Dendritic cell treated with granulocyte-macrophage colony-stimulating factor and Interleukin-4, amounts not matched to agents 40 ng/mL and 50 ng/mL, for 4 days (primary cell): ENCODE data around the gene MN1.

Experiments
- H3K27ac Mint-ChIP-seq: one replicate; pipeline ENCODE4 v1.8.0; 2022; ENCODE audit warnings: mild to moderate bottlenecking, mixed read lengths
- H3K27me3 Mint-ChIP-seq: one replicate; pipeline ENCODE4 v1.8.0; 2022; ENCODE audit warnings: mild to moderate bottlenecking, mixed read lengths
- H3K36me3 Mint-ChIP-seq: one replicate; pipeline ENCODE4 v1.8.0; 2022; ENCODE audit warnings: low read depth, mixed read lengths
- H3K4me1 Mint-ChIP-seq: one replicate; pipeline ENCODE4 v1.8.0; 2022; ENCODE audit warnings: low read depth, mixed read lengths
- H3K4me3 Mint-ChIP-seq: one replicate; pipeline ENCODE4 v1.8.0; 2022; ENCODE audit warnings: mild to moderate bottlenecking, moderate library complexity, mixed read lengths
- H3K9me3 Mint-ChIP-seq: one replicate; pipeline ENCODE4 v1.8.0; 2022; ENCODE audit warnings: mixed read lengths
- intact Hi-C: fragments of 100-400 bp; cut with micrococcal nuclease; formaldehyde crosslinking; loops from one replicate; pipeline ENCODE4 v1.15.0; 2022

The MN1 gene

GRCh38 chr22:27790376-27791158 is 11.0 kb downstream of the MN1 start:
- intact Hi-C loops, result no loop called here

GRCh38 chr22:27788500-27789288 is 12.9 kb downstream of the MN1 start:
- intact Hi-C loops, result no loop called here
- H3K4me3 Mint-ChIP-seq, result no peak overlapping the region
- H3K27me3 Mint-ChIP-seq, result peaks cover 24% of the 10 kb centered on the region
- H3K9me3 Mint-ChIP-seq, result no peaks in the 10 kb centered on the region
- H3K36me3 Mint-ChIP-seq, result no peaks in the 10 kb centered on the region
- peaks cover 18% of the 10 kb centered on the region for H3K4me1 Mint-ChIP-seq
- no peak overlapping the region for H3K27ac Mint-ChIP-seq

More at GRCh38 chr22:27790376-27791158, 11.0 kb downstream of the MN1 start:
- no peaks in the 10 kb centered on the region for H3K9me3 Mint-ChIP-seq
- peaks cover 10% of the 10 kb centered on the region for H3K4me1 Mint-ChIP-seq
- H3K36me3 Mint-ChIP-seq, result no peaks in the 10 kb centered on the region
- no peak overlapping the region for H3K27ac Mint-ChIP-seq
- no peak overlapping the region for H3K4me3 Mint-ChIP-seq
- H3K27me3 Mint-ChIP-seq, result peaks cover 15% of the 10 kb centered on the region

- H3K36me3 Mint-ChIP-seq, result no peaks in the 10 kb centered on the region
- intact Hi-C loops, result no loop called here
- peaks cover 18% of the 10 kb centered on the region for H3K4me1 Mint-ChIP-seq
- H3K27ac Mint-ChIP-seq, result no peak overlapping the region
- peaks cover 24% of the 10 kb centered on the region for H3K27me3 Mint-ChIP-seq
- no peak overlapping the region for H3K4me3 Mint-ChIP-seq
- no peaks in the 10 kb centered on the region for H3K9me3 Mint-ChIP-seq
These were observed 14.6 kb downstream of the MN1 start for GRCh38 chr22:27786965-27787364.

- H3K4me1 Mint-ChIP-seq, result peaks cover 18% of the 10 kb centered on the region
- intact Hi-C loops, result no loop called here
- H3K27ac Mint-ChIP-seq, result no peak overlapping the region
- no peaks in the 10 kb centered on the region for H3K9me3 Mint-ChIP-seq
- peaks cover 24% of the 10 kb centered on the region for H3K27me3 Mint-ChIP-seq
- no peak overlapping the region for H3K4me3 Mint-ChIP-seq
- no peaks in the 10 kb centered on the region for H3K36me3 Mint-ChIP-seq
These were observed 15.1 kb downstream of the MN1 start for GRCh38 chr22:27786291-27786932.

GRCh38 chr22:27785831-27786230 is 15.7 kb downstream of the MN1 start:
- no peak overlapping the region for H3K4me3 Mint-ChIP-seq
- no peaks in the 10 kb centered on the region for H3K36me3 Mint-ChIP-seq
- intact Hi-C loops, result no loop called here
- H3K27ac Mint-ChIP-seq, result no peak overlapping the region
- H3K9me3 Mint-ChIP-seq, result no peaks in the 10 kb centered on the region
- peaks cover 24% of the 10 kb centered on the region for H3K27me3 Mint-ChIP-seq
- H3K4me1 Mint-ChIP-seq, result peaks cover 18% of the 10 kb centered on the region

- intact Hi-C loops, result no loop called here
- Mint-ChIP-seq H3K4me3 (no peak overlapping the region), H3K27me3 (peaks cover 24% of the 10 kb centered on the region), H3K4me1 (peaks cover 18% of the 10 kb centered on the region), H3K27ac (no peak overlapping the region), H3K36me3 (no peaks in the 10 kb centered on the region), H3K9me3 (no peaks in the 10 kb centered on the region)
These were observed 17.5 kb downstream of the MN1 start for GRCh38 chr22:27784120-27784475.

GRCh38 chr22:27783436-27784119 is 18.0 kb downstream of the MN1 start:
- intact Hi-C loops, result no loop called here
- Mint-ChIP-seq H3K27me3 (peaks cover 25% of the 10 kb centered on the region), H3K36me3 (no peaks in the 10 kb centered on the region), H3K4me3 (no peak overlapping the region), H3K9me3 (no peaks in the 10 kb centered on the region), H3K27ac (no peak overlapping the region), H3K4me1 (peaks cover 20% of the 10 kb centered on the region)

- no peak overlapping the region for H3K27ac Mint-ChIP-seq
- intact Hi-C loops, result no loop called here
- H3K27me3 Mint-ChIP-seq, result peaks cover 32% of the 10 kb centered on the region
- H3K4me1 Mint-ChIP-seq, result peaks cover 26% of the 10 kb centered on the region
- H3K4me3 Mint-ChIP-seq, result no peak overlapping the region
- H3K9me3 Mint-ChIP-seq, result no peaks in the 10 kb centered on the region
- H3K36me3 Mint-ChIP-seq, result no peaks in the 10 kb centered on the region
These were observed 19.5 kb downstream of the MN1 start for GRCh38 chr22:27782088-27782487.

GRCh38 chr22:27780161-27780575 is 21.4 kb downstream of the MN1 start:
- peaks cover 26% of the 10 kb centered on the region for H3K27me3 Mint-ChIP-seq
- H3K27ac Mint-ChIP-seq, result no peak overlapping the region
- peaks cover 21% of the 10 kb centered on the region for H3K4me1 Mint-ChIP-seq
- H3K9me3 Mint-ChIP-seq, result no peaks in the 10 kb centered on the region
- intact Hi-C loops, result no loop called here
- no peak overlapping the region for H3K4me3 Mint-ChIP-seq
- no peaks in the 10 kb centered on the region for H3K36me3 Mint-ChIP-seq

GRCh38 chr22:27779643-27780042 is 21.9 kb downstream of the MN1 start:
- intact Hi-C loops, result no loop called here
- Mint-ChIP-seq H3K4me3 (no peak overlapping the region), H3K36me3 (no peaks in the 10 kb centered on the region), H3K27ac (no peak overlapping the region), H3K9me3 (no peaks in the 10 kb centered on the region), H3K4me1 (peaks cover 15% of the 10 kb centered on the region), H3K27me3 (peaks cover 21% of the 10 kb centered on the region)

- Mint-ChIP-seq H3K9me3 (no peaks in the 10 kb centered on the region), H3K36me3 (no peaks in the 10 kb centered on the region), H3K27me3 (peaks cover 21% of the 10 kb centered on the region), H3K4me3 (no peak overlapping the region), H3K27ac (no peak overlapping the region), H3K4me1 (peaks cover 15% of the 10 kb centered on the region)
- intact Hi-C loops, result no loop called here
These were observed 23.1 kb downstream of the MN1 start for GRCh38 chr22:27778294-27779090.

- H3K27ac Mint-ChIP-seq, result no peak overlapping the region
- peaks cover 21% of the 10 kb centered on the region for H3K27me3 Mint-ChIP-seq
- intact Hi-C loops, result no loop called here
- H3K4me1 Mint-ChIP-seq, result peaks cover 15% of the 10 kb centered on the region
- no peak overlapping the region for H3K4me3 Mint-ChIP-seq
- no peaks in the 10 kb centered on the region for H3K36me3 Mint-ChIP-seq
- H3K9me3 Mint-ChIP-seq, result no peaks in the 10 kb centered on the region
These were observed 24.4 kb downstream of the MN1 start for GRCh38 chr22:27777128-27777527.

GRCh38 chr22:27776650-27776958 is 25.0 kb downstream of the MN1 start:
- H3K4me3 Mint-ChIP-seq, result no peak overlapping the region
- H3K36me3 Mint-ChIP-seq, result no peaks in the 10 kb centered on the region
- peaks cover 21% of the 10 kb centered on the region for H3K27me3 Mint-ChIP-seq
- peaks cover 15% of the 10 kb centered on the region for H3K4me1 Mint-ChIP-seq
- no peaks in the 10 kb centered on the region for H3K9me3 Mint-ChIP-seq
- no peak overlapping the region for H3K27ac Mint-ChIP-seq
- intact Hi-C loops, result no loop called here
